ENCODE measurements around the gene INPP5D. TPM values are rescaled to one million over a fixed set of nuclear protein-coding genes. Genes with fewer than 3 reads are reported as not detected.
"Not testable (repeated sequence)": the region's sequence is repeated elsewhere in the genome, so short reads cannot be mapped to it uniquely, and the experiment has no call there.

Gene INPP5D
- total RNA-seq, 1 experiment from 2014 or later: 0.79 TPM

GRCh38 chr2:233112776-233113452 is 52.8 kb downstream of the INPP5D start:
- no peak for DNase-seq (ENCODE audit: extremely low read depth, low read depth)

DNA sequence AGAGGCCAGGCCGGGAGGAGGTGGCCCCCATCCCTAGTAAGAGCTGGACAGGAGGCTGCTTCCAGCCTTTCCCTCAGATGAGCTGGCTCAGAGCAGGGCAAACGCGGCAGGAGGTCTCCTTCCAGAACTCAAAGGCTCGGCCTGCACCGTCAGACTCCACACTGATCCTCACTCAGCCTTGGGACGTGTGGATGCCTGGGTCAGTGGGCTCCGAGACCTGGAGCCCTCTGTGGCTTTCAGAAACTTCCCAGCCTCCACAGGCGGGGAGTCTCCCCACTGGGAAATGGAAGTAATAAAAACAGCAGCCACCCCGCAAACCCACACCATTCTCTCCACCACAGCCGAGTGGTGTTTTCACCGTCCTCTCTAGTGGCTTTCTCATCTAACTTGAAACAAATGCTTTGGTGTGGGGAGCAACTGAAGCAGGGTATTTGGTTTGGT is 54.3 kb downstream of the INPP5D start:
- DNase-seq (ENCODE audit: extremely low read depth, low read depth): no peak

DNA sequence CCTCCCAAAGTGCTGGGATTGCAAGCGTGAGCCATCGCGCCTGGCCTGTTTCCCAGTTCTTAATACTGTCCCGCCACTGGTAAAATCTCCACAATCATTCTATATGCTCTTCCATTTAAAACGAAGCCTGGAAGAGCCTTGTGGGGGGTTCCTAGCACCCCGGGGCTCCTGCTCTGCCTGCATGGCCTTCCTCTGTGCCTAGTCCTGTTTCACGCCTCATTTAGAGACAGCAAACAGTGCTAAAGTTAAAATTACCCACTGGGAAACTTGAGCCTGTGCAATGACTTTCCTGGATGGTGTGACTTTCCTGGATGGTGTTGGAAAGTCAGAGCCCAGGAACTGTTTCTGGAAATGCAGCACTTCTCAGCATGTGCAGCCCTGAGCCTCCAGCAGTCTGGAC is 55.0 kb downstream of the INPP5D start:
- no peak for DNase-seq (ENCODE audit: extremely low read depth, low read depth)

DNA sequence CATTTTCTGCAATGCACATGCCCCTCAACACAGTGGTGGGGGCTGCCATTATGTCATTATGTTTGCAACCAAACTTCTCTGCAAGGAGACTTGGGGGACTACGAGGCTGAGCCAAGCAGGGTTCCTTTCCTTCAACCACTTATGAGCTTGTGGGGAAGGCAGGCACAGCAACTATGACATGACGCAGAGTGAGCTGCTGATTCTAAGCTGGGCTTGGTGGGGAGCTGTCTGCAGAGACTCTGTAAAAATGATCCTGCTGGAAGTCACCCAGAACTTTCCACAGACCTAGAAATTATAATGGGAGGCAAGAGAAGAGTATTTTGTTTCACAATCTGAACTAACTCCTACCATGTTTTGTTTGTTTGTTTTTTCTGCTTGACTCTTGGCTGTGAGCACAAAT is 55.6 kb downstream of the INPP5D start:
- DNase-seq (ENCODE audit: extremely low read depth, low read depth): no peak

DNA sequence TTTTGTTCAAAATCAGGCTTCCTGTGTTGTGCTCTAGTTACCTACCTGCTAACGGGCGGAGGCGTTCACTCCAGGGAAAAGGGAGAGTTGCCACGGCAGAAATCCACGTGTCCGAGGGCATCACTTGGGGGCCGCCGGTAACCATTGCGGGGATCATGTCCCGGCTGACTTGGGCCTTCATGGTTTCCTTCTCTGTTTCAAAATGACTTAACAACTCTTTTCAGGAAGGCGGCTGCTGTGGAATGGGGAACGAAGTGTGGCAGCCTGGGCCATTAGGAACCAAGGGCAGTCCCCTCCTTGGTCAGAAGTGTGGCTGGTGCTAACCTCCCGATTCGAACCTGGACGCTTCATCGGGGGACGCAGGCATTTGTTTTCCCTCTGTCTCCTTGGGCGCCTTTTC is 56.8 kb downstream of the INPP5D start:
- DNase-seq (ENCODE audit: extremely low read depth, low read depth): no peak

- no peak for DNase-seq (ENCODE audit: extremely low read depth, low read depth)
These were observed 57.2 kb downstream of the INPP5D start for GRCh38 chr2:233117351-233117750.

DNA sequence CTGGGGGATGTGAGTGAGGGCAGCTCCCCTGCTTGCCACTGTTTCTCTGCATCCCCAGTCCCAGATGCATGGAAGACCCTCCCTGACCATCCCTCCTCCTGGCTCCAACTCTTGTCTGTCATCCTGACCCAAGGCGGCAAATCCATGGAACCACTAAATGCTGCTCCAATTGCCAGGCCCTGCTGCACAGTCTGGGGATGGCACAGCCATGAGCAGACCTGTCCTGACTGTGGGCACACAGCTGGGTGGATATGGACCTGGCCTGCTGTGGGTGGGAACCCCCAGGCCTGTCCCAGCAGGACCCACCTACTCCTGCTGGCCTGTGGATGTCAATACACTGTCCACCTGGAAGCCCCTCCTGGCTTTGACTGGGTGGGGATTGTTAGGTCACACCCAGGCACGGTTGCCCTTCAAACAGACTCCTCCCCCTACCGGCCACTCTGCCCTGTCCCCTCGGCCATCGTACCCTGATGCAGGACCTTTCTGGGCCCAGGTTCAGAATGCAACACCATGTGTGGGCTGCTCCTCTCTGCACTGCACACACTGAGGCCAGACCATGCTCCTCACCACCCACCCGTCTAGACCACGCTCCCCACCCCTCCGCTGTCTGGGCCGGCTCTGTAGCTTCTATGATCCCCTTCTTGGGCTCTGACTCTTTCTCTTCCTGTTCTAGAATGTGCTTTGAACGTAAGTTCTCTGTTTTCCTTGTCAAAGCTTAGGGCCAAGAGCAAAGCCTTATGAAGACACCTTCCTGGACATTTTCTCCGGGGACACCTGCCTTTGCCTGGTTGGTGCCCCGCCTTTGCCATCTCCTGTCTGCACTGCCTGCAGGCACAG is 57.9 kb downstream of the INPP5D start:
- DNase-seq (ENCODE audit: extremely low read depth, low read depth): no peak

DNA sequence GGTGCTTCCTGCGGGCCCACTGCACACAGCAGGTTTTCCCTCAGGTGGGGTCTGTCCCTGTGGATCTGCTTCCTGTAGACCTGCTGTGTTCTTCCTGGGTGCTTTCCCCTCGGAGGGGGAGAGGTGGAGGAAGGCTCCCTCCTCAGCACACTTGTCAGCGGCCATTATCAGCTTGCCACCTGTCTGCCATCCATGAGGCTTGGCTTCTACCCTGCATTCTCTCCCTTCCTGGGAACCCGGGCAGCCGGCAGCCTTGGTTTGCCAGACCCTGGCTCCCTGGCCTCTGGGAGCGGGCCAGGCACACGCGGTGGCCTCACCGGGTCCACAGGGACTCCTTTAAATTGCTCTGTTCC is 58.5 kb downstream of the INPP5D start:
- DNase-seq (ENCODE audit: extremely low read depth, low read depth): no peak

GRCh38 chr2:233119123-233119522 is 59.0 kb downstream of the INPP5D start:
- no peak for DNase-seq (ENCODE audit: extremely low read depth, low read depth)

DNA sequence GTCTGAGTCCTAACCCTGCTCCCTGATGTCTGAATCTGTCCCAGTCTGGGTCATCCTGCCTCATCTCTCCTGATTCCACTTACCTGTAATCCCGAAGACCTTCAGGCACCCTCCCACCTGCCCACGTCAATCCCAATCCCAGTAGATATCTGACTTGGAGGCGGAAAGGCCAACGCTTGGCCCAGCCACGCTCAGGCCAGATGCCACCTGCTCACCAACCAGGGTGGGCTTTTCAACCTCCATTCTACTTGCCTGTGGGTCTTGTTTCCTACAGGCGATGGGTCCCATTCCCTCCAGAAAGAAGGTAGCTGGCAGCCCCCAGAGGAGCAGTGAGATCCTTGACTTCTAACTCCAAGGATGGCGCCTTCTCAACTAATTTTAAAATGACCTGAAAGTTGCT is 59.7 kb downstream of the INPP5D start:
- DNase-seq (ENCODE audit: extremely low read depth, low read depth): no peak

DNA sequence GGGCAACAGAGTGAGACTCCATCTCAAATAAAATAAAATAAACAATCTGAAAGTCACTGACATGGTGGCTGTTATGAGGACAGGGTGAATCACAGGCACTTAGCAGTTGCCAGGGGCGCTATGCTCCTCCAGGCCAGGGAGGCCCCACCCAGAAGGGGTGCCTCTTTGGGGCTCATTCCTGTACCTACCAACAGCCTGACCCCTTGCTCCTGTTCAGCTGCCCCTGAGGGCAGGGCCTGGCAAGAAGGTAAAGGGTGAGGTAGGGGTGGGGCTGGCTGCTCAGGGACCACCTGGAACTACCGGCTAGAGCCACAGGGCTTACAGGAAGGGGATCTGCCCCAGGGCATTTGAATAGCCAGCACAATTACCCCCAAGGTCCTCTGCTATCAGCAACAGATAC is 60.3 kb downstream of the INPP5D start:
- DNase-seq (ENCODE audit: extremely low read depth, low read depth): no peak

- DNase-seq (ENCODE audit: extremely low read depth, low read depth): no peak
These were observed 61.7 kb downstream of the INPP5D start for GRCh38 chr2:233121856-233122255.

DNA sequence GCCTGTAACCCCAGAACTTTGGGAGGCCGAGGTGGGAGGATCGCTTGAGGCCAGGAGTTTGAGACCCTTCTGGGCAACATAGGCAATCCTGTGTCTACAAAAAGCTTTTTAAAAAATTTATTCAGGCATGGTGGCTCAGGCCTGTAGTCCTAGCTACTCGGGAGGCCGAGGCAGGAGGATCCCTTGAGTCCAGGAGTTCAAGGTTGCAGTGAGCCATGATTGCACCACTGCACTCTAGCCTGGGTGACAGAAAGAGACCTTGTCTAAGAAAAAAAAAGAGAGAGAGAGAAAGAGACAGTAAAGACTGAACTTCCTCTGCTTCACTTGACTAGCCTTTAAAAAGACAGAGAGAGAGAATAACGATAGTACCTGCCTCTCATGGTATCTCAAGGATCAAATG is 62.4 kb downstream of the INPP5D start:
- DNase-seq (ENCODE audit: extremely low read depth, low read depth): no peak

DNA sequence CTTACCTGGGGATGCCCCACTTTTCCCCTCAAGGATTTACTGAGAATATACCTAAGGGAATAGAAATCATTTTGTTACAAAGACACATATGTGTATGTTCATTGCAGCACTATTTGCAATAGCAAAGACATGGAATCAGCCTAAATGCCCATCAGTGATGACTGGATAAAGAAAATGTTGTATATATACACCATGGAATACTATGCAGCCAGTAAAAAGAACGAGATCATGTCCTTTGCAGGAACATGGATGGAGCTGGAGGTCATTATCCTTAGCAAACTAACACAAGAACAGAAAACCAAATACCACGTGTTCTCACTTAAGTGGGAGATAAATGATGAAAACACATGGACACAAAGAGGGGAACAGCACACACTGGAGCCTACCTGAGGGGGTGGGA is 63.4 kb downstream of the INPP5D start:
- not testable (repeated sequence) for DNase-seq (ENCODE audit: extremely low read depth, low read depth)

- no peak for DNase-seq (ENCODE audit: extremely low read depth, low read depth)
These were observed 64.4 kb downstream of the INPP5D start for GRCh38 chr2:233124421-233125080.

DNA sequence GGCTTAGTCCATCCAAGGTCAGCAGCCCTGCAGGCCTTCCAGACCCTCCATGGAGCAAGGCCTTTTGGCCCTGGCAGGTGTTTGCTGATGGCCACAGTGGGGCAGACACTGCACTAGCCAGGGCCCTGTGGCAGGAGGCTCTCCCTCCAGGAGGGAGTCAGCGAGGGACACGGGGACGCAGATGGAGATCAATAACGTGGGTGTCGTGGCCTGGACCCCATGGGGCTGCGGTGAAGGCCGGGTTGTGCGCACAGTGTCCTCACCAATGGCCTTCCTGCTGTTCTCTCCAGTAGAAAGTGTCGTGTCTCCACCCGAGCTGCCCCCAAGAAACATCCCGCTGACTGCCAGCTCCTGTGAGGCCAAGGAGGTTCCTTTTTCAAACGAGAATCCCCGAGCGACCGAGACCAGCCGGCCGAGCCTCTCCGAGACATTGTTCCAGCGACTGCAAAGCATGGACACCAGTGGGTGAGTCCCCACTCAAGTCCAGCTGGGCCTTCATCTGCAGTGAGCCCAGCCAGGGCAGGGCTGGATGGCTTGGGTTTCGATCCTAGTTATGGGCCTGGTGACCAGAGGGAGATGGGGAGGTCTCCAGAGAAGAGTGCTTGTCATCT is 65.4 kb downstream of the INPP5D start:
- DNase-seq (ENCODE audit: extremely low read depth, low read depth): no peak

- no peak for DNase-seq (ENCODE audit: extremely low read depth, low read depth)
These were observed 69.3 kb downstream of the INPP5D start for GRCh38 chr2:233129351-233129978.

DNA sequence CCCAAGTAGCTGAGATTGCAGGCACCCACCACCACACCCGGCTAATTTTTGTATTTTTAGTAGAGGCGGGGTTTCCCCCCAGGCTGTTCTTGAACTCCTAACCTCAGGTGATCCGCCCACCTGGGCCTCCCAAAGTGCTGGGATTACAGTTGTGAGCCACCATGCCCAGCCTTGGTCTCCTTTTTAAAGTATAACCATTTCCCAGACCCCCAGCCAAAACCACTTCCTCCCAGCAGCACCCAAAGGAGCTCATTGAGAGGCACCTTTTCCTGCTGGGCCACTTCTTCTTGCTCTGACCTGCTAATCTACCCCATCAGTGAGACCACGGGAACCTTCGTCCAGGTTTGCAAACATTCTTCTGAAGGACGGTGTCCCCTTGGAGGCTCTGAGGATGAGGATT is 69.9 kb downstream of the INPP5D start:
- DNase-seq (ENCODE audit: extremely low read depth, low read depth): no peak

DNA sequence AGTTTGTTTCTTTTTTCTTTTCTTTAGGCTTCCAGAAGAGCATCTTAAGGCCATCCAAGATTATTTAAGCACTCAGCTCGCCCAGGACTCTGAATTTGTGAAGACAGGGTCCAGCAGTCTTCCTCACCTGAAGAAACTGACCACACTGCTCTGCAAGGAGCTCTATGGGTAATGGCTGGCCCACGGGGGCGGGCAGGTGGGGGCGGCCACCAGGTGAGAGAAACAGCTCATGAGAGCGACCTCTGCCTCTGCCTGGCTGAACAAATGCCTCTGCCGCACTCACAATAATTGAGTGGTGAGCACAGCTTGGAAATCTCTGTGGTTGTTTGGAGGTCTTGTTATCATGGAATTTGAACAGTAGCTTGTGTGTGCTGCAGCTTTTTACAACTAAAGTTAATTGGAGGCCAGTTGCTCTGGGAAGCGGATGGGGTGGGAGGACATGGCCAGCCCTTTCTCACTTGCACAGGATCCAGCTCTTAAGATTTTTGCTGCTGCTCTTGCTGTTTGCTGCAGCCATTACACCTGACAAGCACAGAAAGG is 70.4 kb downstream of the INPP5D start:
- no peak for DNase-seq (ENCODE audit: extremely low read depth, low read depth)

- DNase-seq (ENCODE audit: extremely low read depth, low read depth): no peak
These were observed 72.0 kb downstream of the INPP5D start for GRCh38 chr2:233131936-233132720.

All from NCI-H460 (cell line).